Subcutaneous abdominal adipose tissue (tissue), 5 donors: ENCODE results near the gene CNTNAP2.

ENCODE experiments used
- H3K27ac ChIP-seq: one replicate; pipeline ENCODE4 v1.7.0; 2013; ENCODE audit warnings: low read depth, mild to moderate bottlenecking, inconsistent platforms, low read length, moderate library complexity
- H3K27me3 ChIP-seq, 5 donors: one replicate each; pipeline ENCODE4 v1.7.0; 2013; ENCODE audit warnings: low read length in 5 of 5, inconsistent platforms in 1 of 5; ENCODE audit not compliant: control insufficient read depth in 5 of 5, insufficient read depth in 4 of 5
- H3K36me3 ChIP-seq, 5 donors: one replicate each; pipeline ENCODE4 v1.7.0; 2013; ENCODE audit warnings: low read length in 5 of 5; ENCODE audit not compliant: control insufficient read depth in 5 of 5, insufficient read depth in 5 of 5
- H3K4me1 ChIP-seq, 5 donors: one replicate each; pipeline ENCODE4 v1.7.0; 2013; ENCODE audit warnings: low read length in 5 of 5, mild to moderate bottlenecking in 3 of 5, moderate library complexity in 1 of 5; ENCODE audit not compliant: control insufficient read depth in 5 of 5, insufficient read depth in 5 of 5
- H3K4me3 ChIP-seq, 5 donors: one replicate each; pipeline ENCODE4 v1.7.0; 2013; ENCODE audit warnings: low read length in 5 of 5, low read depth in 1 of 5
- H3K9ac ChIP-seq, 5 donors: one replicate each; pipeline ENCODE4 v1.7.0; 2013; ENCODE audit warnings: low read length in 5 of 5, mild to moderate bottlenecking in 4 of 5, moderate library complexity in 3 of 5
- H3K9me3 ChIP-seq, 5 donors: one replicate each; pipeline ENCODE4 v1.7.0; 2013; ENCODE audit warnings: low read length in 5 of 5; ENCODE audit not compliant: control insufficient read depth in 5 of 5
- donor health status: healthy.
- donor health status: healthy.
- donor health status: healthy.
- donor health status: healthy.
- donor health status: healthy.

The CNTNAP2 gene

GRCh38 chr7:148172920-148173319, 2056.3 kb downstream of the CNTNAP2 start:
- Histone ChIP-seq H3K4me1 (no peaks in the 10 kb centered on the region), H3K27ac (no peak overlapping the region), H3K36me3 (no peaks in the 10 kb centered on the region), H3K9me3 (no peaks in the 10 kb centered on the region), H3K4me3 (no peak overlapping the region), H3K9ac (no peak overlapping the region), H3K27me3 (no peaks in the 10 kb centered on the region)

DNA sequence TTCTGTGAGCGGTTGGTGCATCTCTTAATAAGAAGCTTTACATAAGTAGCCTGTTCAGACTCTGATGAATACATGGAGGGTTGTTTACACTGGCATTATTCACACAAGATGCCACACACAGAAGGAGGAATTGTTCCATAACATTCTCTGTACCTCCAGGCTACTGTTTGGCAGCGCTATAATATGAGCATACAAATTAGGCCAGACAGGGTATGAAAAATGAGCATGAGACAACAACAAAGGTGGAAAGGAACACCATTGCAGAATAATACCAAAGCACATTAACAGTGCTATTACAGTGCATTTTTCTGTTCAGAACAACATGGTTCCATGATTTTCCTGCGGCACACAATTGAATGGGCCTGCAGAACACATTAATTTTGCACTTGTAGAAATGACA, 2056.8 kb downstream of the CNTNAP2 start:
- H3K9me3 ChIP-seq, result no peaks in the 10 kb centered on the region
- H3K27ac ChIP-seq, result no peak overlapping the region
- H3K36me3 ChIP-seq, result no peaks in the 10 kb centered on the region
- H3K27me3 ChIP-seq, result no peaks in the 10 kb centered on the region
- no peaks in the 10 kb centered on the region for H3K4me1 ChIP-seq
- H3K9ac ChIP-seq, result no peak overlapping the region
- H3K4me3 ChIP-seq, result no peak overlapping the region

DNA sequence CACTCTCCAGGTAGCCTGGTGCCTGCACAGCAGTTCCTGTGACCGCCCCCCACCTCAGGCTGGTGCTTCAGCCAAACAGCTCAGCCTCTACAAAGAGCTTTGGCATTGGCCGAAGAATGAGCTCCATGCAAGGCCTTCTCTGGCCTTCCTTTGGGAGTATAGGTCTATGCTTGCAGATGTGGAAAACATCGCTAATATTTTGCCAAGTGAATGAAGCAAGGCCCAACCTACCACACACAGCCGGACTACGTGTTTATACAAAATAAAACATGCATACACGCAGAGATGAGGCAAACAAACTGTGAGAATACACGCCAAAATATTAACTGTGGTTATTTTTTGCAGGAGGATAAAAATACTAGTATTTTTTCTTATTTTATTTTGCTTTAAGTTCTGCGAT, 2057.8 kb downstream of the CNTNAP2 start:
- no peak overlapping the region for H3K4me3 ChIP-seq
- H3K27me3 ChIP-seq, result no peaks in the 10 kb centered on the region
- H3K9ac ChIP-seq, result no peak overlapping the region
- H3K36me3 ChIP-seq, result no peaks in the 10 kb centered on the region
- no peaks in the 10 kb centered on the region for H3K4me1 ChIP-seq
- no peak overlapping the region for H3K27ac ChIP-seq
- H3K9me3 ChIP-seq, result no peaks in the 10 kb centered on the region

DNA sequence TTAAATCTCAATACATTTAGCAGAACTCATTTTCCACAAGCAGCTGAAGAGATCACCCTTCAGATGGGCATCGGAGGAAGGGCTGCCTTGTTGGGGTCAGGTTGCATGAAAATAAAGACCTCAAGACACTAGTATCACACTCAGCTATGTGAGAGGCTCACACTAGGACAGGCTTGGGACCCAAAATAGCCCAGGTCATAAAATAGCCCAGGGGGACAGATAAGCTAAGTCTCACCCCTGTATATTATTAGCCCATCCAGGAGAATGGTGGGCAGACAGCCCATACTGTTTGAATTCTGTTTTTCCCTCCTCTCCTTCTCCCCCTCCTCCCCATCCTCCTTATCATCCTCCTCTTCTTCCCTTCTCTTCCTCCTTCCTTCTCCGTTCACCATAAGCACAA, 2058.9 kb downstream of the CNTNAP2 start:
- H3K9me3 ChIP-seq, result no peaks in the 10 kb centered on the region
- no peaks in the 10 kb centered on the region for H3K4me1 ChIP-seq
- no peak overlapping the region for H3K9ac ChIP-seq
- H3K4me3 ChIP-seq, result no peak overlapping the region
- no peaks in the 10 kb centered on the region for H3K36me3 ChIP-seq
- no peak overlapping the region for H3K27ac ChIP-seq
- no peaks in the 10 kb centered on the region for H3K27me3 ChIP-seq

DNA sequence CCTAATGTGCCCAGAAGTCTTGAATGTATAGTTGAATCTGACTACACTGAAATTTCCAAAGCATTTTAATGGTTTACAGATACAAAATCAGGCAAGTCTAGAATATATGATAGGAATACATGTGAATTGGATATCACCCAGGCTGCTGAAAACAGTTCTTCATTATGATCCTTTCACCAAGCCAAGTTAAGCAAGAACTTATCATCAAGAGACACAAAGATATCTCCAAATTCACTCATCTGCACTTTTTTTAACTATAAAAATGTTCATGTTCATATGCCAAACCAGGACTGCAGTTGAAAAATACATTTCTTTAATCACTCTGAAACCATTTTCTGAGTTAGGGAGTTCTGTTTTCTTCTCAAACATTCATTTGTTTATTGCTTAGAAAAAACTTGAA, 2061.4 kb downstream of the CNTNAP2 start:
- Histone ChIP-seq H3K4me1 (no peaks in the 10 kb centered on the region), H3K9me3 (no peaks in the 10 kb centered on the region), H3K36me3 (no peaks in the 10 kb centered on the region), H3K9ac (no peak overlapping the region), H3K4me3 (no peak overlapping the region), H3K27ac (no peak overlapping the region), H3K27me3 (peaks cover 0 to 1% (median 0%) of the 10 kb centered on the region in 5 donors)

GRCh38 chr7:148180075-148180474, 2063.5 kb downstream of the CNTNAP2 start:
- Histone ChIP-seq H3K4me3 (no peak overlapping the region), H3K4me1 (no peaks in the 10 kb centered on the region), H3K36me3 (no peaks in the 10 kb centered on the region), H3K27ac (no peak overlapping the region), H3K27me3 (peaks cover 0 to 3% (median 0%) of the 10 kb centered on the region in 5 donors), H3K9ac (no peak overlapping the region), H3K9me3 (no peaks in the 10 kb centered on the region)

- H3K36me3 ChIP-seq, result no peaks in the 10 kb centered on the region
- no peaks in the 10 kb centered on the region for H3K9me3 ChIP-seq
- peaks cover 0 to 3% (median 0%) of the 10 kb centered on the region in 5 donors for H3K27me3 ChIP-seq
These were observed 2065.7 kb downstream of the CNTNAP2 start for GRCh38 chr7:148182264-148182663.

GRCh38 chr7:148185041-148185440, 2068.4 kb downstream of the CNTNAP2 start:
- no peaks in the 10 kb centered on the region for H3K4me1 ChIP-seq
- no peaks in the 10 kb centered on the region for H3K9me3 ChIP-seq
- H3K27me3 ChIP-seq, result peaks cover 0 to 3% (median 0%) of the 10 kb centered on the region in 5 donors
- no peaks in the 10 kb centered on the region for H3K36me3 ChIP-seq
- H3K27ac ChIP-seq, result no peak overlapping the region
- H3K9ac ChIP-seq, result no peak overlapping the region
- H3K4me3 ChIP-seq, result no peak overlapping the region

More at GRCh38 chr7:148182264-148182663, 2065.7 kb downstream of the CNTNAP2 start:
- H3K4me3 ChIP-seq, result no peak overlapping the region
- H3K27ac ChIP-seq, result no peak overlapping the region
- H3K4me1 ChIP-seq, result no peaks in the 10 kb centered on the region
- H3K9ac ChIP-seq, result no peak overlapping the region

- Histone ChIP-seq H3K9me3 (no peaks in the 10 kb centered on the region), H3K9ac (no peak overlapping the region), H3K4me3 (no peak overlapping the region), H3K4me1 (no peaks in the 10 kb centered on the region), H3K36me3 (no peaks in the 10 kb centered on the region), H3K27ac (no peak overlapping the region), H3K27me3 (peaks cover 0 to 3% (median 0%) of the 10 kb centered on the region in 5 donors)
These were observed 2070.9 kb downstream of the CNTNAP2 start for GRCh38 chr7:148187471-148187870.

- H3K9me3 ChIP-seq, result no peaks in the 10 kb centered on the region
- no peaks in the 10 kb centered on the region for H3K36me3 ChIP-seq
- H3K27ac ChIP-seq, result no peak overlapping the region
- H3K4me1 ChIP-seq, result no peaks in the 10 kb centered on the region
- H3K27me3 ChIP-seq, result peaks cover 0 to 2% (median 0%) of the 10 kb centered on the region in 5 donors
- H3K9ac ChIP-seq, result no peak overlapping the region
- no peak overlapping the region for H3K4me3 ChIP-seq
These were observed 2074.9 kb downstream of the CNTNAP2 start for GRCh38 chr7:148191391-148192065.
